ENCODE measurements around the gene ATP1B1.

GRCh38 chr1:169175461-169175860 is 69.0 kb downstream of the ATP1B1 start:
- no peak for TF ChIP-seq CTCF (IDR thresholded peaks at IDR 0.05)
- TF ChIP-seq EZH2 (IDR thresholded peaks at IDR 0.05; ENCODE audit: borderline replicate concordance, insufficient read depth, low read depth, low read length, poor library complexity, severe bottlenecking) = no peak
